HG02943 (cell line): ENCODE measurements around the gene GTF3A.
A peak's percentile ranks its signal among the peaks of the same experiment; 100 is the strongest.

Experiments
- ATAC-seq: cut with Tn5 transposase; IDR thresholded peaks from one replicate; pipeline ENCODE4 v1.9.1; 2021; ENCODE audit warnings: mild to moderate bottlenecking, low read depth, moderate library complexity; ENCODE audit not compliant: unreplicated experiment

GTF3A gene

DNA sequence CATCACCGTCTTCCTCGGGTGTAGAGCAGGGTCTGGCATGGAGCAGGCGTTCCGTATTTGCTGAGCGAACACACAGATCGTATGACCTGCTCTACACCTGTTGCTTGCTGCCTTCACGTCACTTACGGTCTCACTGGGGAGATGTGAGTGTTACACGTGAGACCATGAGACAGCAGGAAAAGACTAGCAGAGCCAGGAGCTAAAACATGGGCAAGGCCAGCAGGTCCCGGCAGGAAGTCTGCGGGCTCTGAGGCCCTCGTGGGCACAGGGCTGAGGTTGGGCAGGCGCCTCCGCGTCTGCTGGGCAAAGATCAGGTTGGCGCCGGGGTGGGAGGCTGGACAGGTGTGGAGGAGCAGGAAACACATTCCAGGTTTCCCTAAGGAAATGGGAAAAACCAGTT lies 19.7 kb upstream of the GTF3A start:
- no peak for ATAC-seq

DNA sequence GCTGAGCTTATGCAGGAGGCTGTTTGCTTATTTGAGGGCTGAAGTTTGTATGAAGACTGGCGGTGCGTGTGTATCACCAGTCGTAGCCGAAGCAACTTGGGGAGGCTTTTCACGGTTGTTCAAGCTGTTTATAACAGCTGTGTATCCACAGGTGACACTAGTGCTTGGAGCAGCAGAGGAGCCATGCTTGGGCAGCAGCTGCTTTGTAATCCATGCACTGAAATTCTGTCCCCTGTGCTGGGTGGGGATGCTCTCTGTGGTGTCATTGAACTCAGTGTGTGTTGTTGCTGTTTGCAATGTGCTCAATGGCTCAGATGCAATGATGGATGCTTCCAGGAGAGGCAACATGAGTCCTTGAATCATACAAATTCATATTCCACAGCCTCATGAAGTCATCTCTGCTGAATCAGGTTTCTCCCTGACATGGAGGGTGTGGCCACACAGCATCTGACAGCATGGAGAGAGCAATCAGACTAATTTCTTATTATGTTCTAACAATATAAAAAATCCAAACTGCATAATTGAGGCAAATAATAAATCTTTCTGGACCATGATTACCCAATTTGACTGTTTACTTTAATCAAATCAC lies 18.8 kb upstream of the GTF3A start:
- no peak for ATAC-seq

DNA sequence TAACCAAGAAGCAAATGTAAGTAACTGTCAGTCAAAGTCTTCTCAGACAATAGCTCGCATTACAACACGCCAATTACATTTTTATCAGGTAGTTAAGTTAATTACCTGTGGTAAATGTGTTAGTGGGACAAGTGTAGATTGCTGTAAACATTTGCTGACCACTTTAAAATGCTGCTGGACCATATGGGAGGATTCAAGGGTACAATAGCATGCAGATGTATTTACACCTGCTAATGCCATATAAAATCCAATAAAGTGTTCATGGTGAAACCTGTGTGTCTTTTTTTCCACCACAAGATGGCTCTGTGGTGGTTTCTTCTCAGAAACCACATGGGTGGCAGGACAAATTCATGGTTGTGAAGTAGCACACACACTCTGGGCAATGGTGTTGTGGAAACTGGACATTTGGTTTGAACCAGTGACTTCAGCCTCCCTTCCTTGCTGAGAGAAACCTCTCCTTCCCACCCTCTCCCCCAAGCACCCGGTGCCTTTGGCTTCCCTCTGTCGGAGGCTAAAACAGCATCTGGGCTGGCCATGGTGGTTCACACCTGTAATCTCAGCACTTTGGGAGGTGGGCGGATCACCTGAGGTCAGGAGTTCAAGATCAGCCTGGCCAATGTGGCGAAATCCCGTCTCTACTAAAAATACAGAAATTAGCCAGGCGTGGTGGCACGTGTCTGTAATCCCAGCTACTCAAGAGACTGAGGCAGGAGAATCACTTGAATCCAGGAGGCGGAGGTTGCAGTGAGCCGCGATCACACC lies 18.1 kb upstream of the GTF3A start:
- ATAC-seq: no peak

DNA sequence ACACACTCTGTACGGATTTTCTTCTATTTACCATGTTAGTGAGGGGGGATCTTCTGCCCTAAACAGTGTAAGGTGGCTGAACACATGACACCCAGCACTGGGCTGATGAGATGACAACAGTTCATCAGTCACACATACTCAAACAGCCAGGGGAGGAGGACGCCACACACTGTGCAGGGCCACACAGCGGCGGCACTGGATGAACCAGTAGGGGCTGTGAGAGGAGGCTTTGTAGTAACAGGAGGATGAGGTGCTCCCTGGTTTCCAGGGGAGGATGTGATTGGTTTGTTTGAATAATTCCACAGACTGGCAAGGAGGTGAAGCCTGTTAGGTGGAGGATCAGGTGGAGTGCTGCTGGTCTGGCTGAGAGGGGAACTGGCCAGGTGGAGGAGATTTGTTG lies 16.3 kb upstream of the GTF3A start:
- no peak for ATAC-seq

DNA sequence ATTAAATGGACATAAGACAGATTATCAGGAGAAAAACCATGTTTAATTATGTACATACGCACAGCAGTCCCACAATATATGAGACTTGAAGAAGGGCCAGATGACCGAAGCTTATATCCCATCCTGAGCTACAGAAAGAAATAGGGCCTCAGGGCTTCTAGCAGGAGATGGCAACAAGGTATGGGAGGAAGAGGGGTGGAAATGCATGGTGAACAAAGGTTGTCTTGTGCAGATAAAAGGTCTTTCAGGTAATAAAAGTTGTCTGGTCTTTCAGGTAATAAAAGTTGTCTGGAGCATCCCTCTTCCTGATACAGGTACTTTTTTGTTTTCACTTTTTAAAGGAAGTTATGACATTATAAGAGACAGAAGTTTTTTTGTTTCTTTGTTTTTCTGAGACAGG lies 15.4 kb upstream of the GTF3A start:
- ATAC-seq: no peak

DNA sequence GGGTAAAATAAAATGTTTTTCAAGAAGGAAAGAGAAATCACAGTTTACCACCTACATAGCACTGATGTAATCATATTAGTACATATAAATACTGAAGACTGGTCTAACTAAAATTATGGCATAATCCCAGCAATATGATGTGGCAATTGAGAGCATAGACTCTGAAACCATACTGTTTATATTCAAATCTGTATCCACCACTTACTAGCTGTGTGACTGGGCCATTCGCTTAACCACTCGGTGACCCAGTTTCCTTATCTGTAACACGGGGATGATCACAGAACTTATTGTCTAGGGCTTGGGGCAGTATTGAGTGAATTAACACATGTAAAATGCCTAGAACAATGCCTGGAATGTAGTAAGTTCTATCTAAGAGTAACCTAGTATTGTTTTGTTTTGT lies 13.1 kb upstream of the GTF3A start:
- no peak for ATAC-seq

DNA sequence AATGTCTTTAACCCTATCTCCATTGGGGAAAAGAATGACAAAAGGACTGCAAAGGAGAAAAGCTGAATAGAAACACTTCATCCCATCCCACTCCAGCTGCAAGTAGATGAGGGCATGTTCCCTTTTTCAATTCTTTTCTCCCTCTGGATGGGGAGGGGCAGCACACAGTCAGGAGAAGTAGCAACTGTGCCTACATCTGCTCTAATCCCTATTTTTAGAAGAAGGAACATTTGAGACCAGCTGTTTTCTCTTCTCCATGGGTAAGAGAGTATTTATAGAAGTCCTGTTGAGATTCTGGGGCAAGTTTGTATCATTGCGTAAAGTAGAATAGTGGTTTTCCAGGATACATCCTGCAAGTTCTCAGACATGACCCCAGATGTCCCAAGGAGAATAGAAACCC lies 9.3 kb upstream of the GTF3A start:
- no peak for ATAC-seq

DNA sequence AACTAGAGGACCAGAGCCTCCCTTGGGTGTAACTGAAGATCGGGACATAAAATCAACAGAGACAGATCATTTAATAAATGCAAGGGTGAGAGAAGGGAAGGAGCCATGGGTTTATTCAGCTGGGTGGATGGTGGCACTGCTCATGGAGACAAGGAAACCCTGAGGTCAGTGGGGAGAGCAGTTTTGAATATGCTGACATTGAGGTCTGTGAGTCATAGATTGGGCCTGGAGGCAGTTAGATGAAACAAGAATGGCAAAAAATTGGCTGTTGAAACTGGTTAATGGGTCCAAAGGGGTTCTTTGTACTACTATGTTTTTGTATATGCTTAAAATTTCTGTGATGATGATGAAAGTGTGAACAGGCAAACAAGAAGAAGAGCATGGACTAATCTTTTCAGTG lies 5.1 kb upstream of the GTF3A start:
- ATAC-seq: no peak

DNA sequence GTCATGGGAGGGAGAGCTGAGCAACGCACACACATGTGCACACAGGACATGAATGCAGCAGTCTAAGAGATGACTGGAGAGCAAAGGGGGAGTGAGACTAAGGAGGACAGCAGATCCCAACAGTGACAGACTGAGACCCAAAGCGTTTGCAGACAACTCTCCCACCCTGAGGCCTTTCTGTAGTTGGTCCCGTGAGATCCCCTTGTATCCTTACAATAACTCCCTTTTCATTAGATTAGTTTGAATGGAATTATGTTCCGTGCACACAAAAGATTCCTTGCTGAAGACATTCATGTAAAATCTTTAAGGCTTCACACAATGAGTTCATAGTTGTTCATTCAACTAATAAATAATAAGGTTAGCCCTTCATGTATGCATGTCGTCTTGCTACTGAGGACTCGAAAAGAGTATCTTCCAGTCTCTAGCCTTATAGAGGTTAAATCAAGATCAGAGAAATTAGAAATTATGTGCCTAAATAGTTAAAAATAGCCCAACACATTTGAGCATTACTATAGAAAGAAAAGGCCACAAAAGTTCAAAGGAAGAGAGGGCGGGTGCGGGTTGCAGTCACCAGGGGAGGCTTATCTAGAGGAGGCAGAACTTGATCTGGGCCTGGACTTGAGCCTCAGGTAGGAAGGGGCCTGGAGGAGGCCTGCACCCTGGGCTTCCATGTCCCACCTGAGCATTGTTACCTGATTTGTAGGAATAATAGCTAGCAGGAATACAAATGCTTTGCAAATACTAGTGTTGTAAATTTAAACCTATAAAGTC lies 3.1 kb upstream of the GTF3A start:
- no peak for ATAC-seq

DNA sequence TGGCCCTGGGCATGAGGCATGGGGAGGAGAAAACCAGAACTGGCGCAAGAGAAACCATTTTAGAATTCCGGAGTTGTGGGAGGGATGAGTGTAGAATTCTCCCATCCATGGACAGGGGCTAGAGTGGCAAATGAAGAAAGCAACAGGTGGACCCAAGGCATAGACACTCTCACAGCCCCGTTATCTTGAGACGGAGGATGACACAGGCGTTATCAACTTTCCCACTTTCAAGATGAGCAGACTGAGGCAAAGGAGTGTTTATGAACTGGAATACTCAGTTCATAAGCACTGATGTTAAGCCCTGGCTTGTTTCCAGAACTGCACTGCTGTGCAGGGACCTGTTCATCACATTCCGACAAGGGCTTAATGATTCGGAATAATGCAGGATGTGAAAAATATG lies 1.1 kb upstream of the GTF3A start:
- ATAC-seq: no peak

DNA sequence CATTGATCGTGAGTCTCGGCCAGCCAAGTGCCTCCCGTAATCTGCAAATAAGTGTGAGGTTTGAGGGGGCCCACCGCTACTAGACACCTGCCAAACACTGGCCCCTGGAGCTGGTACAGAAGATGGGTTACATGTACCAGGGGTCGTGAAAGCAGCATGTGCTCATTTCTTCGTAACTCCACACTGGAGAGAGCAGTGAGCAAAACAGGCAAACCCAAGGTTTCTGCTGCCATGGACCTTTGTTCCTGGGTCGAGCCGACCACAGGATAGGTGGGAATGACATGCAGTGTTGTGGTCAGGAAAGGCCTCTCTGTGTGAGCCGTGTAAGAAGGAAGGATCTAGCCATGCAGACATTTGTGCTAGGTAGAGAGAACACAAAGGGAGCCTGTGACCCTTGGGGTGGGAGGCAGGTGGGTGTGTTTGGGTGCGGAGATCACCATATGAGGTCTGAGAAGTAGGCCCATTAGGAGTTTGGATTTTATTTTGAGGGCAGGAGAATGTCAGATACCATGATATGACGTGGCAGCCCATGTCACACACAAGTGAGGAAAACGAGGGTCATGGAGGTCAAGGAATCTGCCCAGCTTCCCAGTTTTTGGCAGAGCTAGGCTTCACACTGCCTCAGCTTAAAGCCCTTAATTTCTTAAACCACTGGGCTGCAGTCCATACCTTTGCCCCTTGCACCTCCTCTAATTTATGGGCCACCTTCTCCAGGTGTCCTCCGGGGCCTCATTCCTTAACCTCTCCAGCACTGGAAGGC lies 919 bp downstream of the GTF3A start:
- ATAC-seq: peak; percentile 3

DNA sequence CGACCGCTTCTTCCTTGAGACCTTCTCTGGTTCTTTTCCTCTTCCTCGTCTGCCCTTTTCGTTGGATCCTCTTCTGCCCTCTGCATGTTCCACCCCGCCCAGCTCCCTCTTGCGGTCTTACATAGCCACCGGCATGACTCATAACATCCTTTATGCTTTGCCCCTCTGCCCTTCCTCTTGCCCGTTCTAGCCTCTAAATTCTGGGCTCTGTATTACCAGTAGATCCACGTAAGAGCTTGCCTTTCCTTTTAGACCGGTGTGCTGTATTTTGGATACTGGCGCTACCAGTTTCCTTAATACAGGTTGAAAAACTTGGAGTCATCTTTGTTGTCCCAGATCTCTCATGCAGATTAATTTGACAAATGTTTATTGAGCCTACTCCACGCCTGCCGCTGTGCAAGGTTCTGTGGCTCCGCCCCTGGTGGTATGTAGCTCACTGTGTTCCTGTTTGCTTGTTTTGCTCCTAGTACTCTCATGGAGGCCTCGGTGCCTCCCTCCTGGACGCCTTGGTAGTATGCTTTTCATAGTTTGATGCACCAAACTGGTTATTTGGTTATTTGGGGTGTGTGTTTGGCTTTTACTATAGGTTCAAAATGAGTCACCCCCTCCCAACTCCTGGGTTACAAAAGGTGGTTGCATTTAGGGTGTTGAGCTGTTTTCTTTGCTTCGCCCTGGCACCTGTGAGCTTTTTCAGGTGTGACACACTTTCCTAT lies 1.7 kb downstream of the GTF3A start:
- peak; percentile 76 for ATAC-seq

DNA sequence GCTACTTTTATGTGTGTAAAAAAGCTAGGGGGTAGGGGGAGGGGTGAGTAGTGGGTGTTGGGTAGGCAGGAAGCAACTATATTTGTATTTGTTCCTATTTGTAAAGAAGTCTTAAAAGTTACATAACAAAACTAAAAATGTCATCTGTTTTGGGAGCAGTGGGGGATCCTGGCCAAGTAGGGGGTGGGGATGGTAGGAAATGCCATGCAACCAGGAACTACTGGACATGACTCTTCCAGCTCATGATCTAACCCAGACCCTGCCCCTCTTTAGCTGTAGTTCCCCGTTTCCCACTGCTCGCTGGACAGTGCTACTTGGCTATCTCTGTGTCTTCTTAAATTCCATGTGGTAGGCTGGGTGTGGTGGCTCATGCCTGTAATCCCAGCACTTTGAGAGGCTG lies 3.2 kb downstream of the GTF3A start:
- ATAC-seq: no peak

DNA sequence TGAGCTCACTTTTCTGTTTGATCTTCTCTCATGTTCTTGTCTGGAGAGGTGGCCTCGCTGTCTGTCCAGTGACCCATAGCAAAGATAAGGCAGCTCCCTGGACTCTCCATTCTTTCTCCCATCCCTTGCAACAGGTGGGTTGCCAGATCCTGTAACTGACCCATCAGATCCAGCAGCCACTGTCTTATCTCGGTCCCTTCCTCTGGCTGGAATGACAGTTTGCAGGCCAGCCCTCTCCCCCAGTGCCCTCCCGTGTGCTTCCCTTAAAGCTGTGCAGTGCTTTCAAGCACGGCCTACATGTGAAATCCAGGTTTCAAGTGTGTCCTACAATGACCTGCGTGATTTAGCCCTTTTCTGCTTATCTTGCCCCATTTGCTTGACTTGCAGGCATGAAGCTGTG lies 3.7 kb downstream of the GTF3A start:
- no peak for ATAC-seq

DNA sequence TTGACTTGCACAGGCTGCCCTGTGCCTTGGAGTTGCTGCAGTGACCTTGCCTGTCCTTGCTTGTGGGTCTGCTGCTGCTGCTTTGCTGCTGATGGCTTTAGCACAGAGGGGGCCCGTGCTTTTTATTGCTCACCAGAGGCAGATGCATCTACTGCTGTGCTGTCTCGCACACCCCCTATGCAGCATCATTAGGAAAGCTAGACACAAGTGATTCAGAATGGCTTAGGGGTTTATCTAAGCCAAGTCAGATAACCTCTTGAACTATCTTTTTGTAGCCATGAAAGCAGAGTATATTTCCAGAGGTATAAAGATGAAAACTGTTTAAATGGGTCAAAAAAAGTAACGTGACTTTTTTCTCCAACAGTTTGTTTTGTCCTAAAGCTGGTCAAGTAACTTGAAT lies 7.8 kb downstream of the GTF3A start:
- ATAC-seq: no peak

DNA sequence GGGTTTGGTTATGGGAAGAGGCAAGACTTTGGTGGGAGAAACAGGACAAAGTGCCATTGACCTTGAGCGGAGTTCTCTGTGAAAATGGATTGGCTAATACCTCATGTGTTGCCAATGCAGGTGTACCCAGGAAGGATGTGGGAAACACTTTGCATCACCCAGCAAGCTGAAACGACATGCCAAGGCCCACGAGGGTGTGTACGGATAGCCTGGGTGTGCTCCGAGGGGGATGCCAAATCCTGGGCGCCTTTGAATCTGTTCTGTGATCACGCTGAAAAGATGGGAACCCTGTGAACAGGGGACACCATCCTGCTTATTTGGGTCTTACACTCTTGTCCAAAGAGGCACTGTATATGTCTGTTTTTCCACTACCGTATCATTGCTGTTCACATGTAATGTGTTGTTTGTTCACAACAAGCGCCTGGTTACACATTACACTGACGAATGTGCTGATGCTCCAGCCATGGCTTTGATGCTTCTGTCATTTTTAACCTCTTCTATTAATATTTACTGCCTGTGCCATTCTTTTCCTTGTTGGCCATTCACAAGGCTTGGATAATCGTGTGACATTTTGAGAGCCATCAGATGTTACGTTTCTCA lies 8.3 kb downstream of the GTF3A start:
- ATAC-seq: no peak

DNA sequence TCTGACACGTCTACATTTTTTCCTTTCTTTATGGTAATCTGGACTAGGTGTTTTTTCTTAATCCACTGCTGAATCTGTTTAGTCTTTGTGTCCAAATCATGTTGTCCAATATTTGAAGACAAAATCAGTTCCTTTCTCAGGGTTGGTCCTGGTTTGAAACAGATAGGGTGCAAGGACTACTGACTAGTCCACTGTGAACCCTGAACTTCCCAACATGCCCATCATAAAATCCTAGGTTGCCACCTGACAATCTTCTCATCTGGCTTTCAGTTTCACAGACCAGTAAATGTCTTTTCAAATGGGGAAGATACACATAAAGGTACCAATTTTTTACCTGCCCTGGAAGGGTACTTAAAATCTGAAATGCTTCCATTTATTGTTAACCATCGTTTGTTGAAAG lies 12.7 kb downstream of the GTF3A start:
- no peak for ATAC-seq

DNA sequence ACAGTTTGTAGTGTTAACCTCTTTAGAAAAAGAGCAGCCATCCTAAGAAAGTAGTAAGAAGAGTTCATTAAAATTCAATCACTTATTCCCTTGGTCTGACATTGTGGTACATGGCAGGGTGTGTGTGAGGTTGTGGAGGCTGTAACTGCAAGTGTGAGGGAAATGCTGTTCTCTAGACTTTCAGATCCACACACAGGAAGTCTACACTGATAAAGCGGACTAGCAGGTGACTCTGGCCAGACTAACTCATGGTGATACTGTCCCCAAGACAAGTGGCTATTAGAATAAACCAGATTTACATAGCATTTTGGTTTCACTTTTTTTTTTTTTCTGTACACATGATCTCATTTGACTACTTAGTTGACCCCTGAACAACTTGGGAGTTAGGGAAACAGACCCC lies 16.0 kb downstream of the GTF3A start:
- ATAC-seq: no peak

DNA sequence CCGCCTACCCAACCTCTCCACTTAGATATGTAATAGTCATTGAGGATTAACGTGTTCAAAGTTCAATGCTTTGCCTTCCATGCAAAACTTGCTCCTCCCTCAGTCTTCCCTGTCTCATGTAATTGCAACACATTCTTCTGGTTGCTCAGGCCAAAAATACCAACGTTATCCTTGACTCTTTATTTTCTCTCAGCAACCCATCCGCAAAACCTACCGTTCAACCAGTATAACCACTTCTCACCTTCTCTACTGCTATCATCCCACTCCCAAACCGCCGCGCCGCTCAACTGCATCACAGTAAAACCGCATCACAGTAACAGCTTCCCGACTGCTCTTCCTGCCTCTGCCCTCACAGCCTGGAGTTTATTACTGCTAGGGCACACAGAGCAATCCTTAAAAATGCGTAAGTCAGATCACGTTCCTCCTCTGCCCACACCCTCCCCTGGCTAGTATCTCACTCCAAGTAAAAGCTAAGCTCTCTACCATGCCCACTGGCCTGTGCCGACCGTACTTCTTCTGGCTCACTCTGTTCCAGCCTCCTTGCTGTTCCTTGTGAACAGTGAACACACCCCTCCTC lies 17.7 kb downstream of the GTF3A start:
- ATAC-seq: no peak

DNA sequence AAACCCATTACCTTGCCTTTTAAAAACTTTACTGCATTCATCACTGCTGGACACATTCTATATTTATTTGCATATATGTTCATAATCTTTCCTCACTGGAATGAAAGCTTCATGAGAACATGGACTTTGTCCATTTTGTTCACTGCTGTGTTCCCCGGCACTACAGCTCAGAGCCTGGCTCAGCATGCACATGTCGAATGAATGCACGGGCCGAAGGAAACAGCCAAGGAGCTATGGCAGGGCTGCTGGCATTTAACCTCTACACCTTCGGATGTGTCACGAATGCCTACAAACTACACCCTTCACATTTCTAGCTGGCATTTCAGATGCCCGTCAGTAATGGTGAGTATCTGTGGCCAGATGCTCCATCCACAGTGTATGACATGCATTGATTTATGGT lies 18.4 kb downstream of the GTF3A start:
- ATAC-seq: no peak
